Measurements from ENCODE around the gene MYO5C.

Gene MYO5C

DNA sequence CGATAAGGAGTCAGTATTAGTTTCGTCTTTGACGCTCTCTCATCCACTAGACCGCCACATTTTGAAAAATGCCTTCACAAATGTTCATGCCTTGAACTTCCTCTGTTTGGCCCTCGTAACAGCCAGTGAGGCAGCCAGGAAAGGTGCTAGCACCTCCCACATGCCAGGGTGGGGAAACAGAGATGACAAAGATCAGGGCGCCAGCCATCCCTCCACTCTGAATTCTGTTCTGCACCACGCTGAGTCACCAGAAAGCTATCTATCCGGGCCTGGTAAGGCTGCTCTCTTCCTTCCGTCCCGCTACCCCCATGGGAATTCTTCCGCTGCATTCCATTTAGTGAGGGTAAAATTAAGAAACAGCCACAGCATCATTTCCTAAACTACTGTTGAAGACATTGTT, 151.7 kb downstream of the MYO5C start:
- TF ChIP-seq, protein P1, sequence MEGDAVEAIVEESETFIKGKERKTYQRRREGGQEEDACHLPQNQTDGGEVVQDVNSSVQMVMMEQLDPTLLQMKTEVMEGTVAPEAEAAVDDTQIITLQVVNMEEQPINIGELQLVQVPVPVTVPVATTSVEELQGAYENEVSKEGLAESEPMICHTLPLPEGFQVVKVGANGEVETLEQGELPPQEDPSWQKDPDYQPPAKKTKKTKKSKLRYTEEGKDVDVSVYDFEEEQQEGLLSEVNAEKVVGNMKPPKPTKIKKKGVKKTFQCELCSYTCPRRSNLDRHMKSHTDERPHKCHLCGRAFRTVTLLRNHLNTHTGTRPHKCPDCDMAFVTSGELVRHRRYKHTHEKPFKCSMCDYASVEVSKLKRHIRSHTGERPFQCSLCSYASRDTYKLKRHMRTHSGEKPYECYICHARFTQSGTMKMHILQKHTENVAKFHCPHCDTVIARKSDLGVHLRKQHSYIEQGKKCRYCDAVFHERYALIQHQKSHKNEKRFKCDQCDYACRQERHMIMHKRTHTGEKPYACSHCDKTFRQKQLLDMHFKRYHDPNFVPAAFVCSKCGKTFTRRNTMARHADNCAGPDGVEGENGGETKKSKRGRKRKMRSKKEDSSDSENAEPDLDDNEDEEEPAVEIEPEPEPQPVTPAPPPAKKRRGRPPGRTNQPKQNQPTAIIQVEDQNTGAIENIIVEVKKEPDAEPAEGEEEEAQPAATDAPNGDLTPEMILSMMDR (IDR thresholded peaks at IDR 0.05; ENCODE audit: extremely low read depth, missing control alignments), result no peak
- DNase-seq (ENCODE audit: low spot score), result no peak
